Dermis blood vessel endothelial cell (primary cell): ENCODE results near the gene INO80E. TPM values are rescaled to one million over a fixed set of nuclear protein-coding genes. Genes with fewer than 3 reads are reported as not detected.
A peak's percentile ranks its signal among the peaks of the same experiment; 100 is the strongest.
"Not testable (repeated sequence)": the region's sequence is repeated elsewhere in the genome, so short reads cannot be mapped to it uniquely, and the experiment has no call there.

Source experiments
- DNase-seq: peaks from one replicate; pipeline ENCODE4 v3.0.0; 2010
- total RNA-seq: library from RNA; depleted of rRNA; stranded (reverse); fragments of >200 nt; gene quantifications from 2 replicates; pipeline ENCODE4 v1.2.3, GENCODE V29; 2014

Gene INO80E
- total RNA-seq, 1 donor from 2014 or later: 21.4 TPM

GRCh38 chr16:30032083-30032819 is 36.2 kb downstream of the INO80E start:
- peak; percentile 81 for DNase-seq

DNA sequence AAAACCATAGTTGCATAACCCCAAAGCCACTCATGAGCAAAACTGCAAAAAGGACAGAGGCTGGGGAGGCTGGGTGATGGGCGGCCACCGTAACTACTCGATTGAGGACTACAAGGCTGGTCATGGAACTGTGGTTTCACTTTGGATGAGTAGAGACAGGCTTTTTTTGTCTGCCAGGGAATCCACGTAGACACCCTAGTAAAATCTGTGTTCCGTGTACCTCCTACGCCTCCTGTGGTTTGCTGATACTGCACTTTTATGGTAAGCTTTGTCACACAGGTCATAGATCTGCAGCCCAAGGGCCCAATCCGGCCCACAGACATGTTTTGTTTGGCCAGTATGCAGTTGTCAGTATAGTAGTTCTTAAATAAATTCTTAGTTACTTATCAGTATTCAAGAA is 37.2 kb downstream of the INO80E start:
- DNase-seq: no peak

GRCh38 chr16:30040221-30040620 is 44.2 kb downstream of the INO80E start:
- no peak for DNase-seq

GRCh38 chr16:30040690-30041089 is 44.6 kb downstream of the INO80E start:
- DNase-seq: not testable (repeated sequence)

DNA sequence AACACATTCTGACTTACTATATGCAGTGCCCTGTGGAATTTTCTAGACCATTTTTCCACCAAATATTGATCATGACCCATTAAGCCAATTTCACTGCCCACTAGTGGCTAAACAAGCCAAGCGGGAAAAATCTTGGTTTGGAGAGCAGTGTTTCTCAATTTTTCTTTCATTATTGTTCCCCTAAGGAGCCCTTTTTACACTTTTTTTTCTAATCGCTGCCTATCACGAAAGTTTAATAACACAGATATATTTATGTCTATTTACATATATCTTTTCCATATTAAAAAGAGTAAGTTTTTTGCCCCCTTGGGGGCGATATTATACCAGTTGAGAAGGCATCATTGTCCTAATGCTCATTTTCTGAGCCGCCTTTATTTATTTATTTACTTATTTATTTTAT is 45.8 kb downstream of the INO80E start:
- peak; percentile 68 for DNase-seq

DNA sequence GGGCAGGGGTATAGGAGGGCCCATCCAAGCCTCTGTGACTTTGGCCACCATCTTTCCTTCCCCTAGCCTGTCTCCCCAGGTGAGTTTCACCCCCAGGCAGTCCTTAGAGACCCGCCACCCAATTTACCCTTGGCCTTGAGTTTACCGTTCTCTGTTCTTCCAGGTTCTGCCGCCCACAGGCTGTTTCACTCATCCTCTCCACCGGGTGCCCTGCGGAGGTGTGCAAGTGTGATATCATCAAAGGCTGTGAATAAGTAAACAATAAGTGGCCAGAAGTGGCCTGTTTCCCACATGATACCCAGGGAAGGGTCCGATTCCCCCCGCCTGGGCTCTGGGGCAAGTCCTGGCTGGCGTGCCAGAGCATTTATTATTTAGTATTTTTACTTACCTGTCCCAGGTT is 50.1 kb downstream of the INO80E start:
- no peak for DNase-seq

DNA sequence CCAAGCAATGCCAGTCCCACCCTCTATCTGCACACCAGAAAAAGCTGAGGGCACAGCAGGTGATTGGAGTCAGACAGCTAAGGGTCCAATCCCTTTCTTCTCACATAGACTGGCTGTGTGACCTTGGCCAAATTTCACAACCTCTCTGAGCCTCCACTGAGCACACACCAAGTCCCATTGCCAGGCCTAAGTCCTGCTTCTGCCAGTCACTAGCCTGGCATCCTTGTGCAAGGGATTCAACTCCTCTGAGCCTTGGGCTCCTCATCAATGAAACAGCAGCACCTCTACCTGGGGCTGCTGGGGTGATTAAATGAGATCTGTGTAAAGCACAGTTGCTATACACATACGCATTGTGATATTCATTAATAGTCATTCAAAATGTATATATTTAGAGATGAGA is 50.5 kb downstream of the INO80E start:
- no peak for DNase-seq

DNA sequence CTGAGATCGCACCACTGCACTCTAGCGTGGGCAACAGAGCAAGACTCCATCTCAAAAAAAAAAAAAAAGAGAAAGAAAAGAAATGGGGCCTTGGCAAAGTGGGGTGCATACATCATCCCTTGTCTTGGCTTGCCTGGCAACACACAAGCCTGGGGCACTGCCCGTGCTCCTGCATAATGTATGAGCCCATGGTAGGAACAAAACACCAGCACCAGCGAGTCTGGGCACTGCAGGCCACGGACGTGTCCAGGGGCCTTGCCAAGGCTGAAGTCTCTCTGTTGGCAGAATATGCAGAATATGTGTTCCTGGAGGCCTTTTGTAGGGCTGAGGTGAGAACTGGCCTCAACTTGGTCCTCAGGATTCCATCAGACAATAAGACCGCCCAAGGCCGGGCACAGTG is 53.8 kb downstream of the INO80E start:
- DNase-seq: no peak

DNA sequence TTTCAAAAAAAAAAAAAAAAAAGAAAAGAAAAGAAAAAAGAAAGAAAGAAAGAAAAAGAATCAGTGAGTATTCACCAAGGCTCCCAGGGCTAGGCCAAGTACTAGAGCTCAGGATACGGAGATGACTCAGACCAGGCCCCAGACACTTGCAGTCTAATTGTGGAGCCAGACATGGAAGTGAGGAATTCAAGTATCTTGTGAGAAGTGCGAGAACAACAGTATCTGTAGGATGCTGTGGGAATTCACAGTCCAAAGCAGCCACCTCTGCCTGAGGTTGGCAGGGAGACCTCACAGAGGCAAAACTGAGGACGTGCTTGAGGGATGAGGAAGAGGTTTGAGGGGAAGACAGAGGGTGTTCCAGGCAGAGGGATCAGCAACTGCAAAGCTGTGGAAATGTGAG is 55.5 kb downstream of the INO80E start:
- peak; percentile 85 for DNase-seq

DNA sequence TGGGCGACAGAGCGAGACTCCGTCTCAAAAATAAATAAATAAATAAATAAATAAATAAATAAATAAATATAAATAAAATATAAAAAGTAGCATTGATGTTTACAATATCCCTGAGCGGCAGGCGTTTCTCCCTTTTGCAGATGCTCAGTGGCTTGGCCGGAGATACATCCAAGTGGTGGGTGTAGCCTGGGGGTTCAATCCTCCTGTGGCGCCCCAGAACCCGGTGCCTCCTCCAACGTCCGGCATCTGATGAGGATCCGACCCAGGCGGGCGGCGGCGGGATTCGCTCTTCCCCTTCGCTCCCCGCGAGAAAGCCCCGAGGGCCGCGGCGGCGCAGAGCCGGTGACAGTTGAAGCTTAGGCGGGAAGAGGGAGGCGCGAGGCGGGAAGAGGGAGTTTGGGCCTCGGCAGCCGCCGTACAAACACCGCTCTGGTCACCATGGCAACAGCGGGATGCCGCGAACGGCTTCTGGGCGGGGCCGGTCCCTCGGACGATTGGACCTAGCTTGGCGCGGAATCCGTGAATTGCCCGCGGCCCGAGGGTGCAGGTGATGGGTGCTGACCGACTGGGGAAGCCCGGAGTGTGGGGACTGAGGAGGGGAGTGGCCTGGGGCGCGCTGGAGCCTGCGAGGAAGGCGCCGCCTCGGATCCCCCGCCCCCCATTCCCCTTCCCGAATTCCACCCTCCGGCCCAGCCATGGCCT is 56.8 kb downstream of the INO80E start:
- peak; percentile 95 for DNase-seq

DNA sequence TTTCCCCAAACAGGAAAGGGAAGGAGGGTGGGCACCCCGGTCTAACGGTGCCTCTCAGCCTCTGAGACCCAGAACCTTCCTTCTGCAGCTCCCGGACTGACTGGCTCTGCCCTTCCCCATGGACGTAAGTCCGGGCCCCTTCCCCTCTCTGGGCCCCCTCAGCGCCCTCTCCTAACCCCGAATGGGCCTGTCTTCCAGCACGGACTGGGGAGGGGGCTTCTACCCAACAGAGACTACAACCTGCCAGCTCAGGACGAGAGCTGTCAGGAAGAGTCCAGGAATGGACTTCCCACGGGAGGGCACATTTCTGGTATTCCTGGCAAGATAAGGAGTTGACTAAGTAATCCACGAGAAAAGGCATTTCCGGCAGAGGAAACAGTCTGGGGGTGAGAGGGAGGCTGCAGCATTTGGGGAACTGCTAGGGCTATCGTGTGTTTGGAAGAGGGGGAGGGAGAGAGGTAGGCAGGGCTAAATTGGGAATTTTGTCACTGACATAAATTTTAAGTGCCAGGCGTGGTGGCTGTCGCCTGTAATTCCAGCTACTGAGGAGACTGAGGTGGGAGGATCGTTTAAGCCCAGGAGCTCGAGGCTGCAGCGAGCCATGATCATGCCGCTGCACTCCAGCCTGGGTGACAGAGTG is 57.5 kb downstream of the INO80E start:
- DNase-seq: peak; percentile 71

DNA sequence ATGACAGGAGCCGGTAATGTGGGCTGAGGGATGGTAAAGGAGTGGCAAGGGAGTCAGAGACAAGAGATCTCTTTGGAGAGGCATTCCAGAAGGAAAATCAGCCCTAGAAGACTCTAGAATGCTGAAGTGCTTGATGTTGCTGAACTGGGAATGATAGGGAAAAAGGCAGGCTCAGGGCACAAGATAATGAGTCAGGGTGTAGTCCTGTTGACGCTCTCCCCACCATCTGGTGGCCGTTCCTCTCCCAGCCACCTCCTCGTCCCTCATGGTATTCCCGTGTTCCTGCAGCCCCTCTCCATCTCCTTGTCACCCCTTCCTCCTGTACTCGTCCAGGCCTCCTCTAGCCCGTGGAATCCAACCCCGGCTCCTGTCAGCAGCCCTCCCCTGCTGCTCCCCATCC is 58.4 kb downstream of the INO80E start:
- peak; percentile 23 for DNase-seq

- DNase-seq: peak; percentile 61
Observed at GRCh38 chr16:30054959-30055553, 59.0 kb downstream of the INO80E start.

Other genes starting within 250 kb of the INO80E start
- gene ZG16, start 218.0 kb upstream of the INO80E start, total RNA-seq: not detected in 2 replicates
- 26.7 and 76.9 TPM in 2 replicates for gene KIF22, start 205.5 kb upstream of the INO80E start, total RNA-seq
- 130 and 265 TPM in 2 replicates for gene MAZ, start 189.7 kb upstream of the INO80E start, total RNA-seq
- gene PRRT2, start 184.0 kb upstream of the INO80E start, total RNA-seq: 0.68 TPM in 1 of 2 replicates, not detected in the other
- 23.5 and 30.1 TPM in 2 replicates for gene PAGR1, start 180.1 kb upstream of the INO80E start, total RNA-seq
- 222 and 262 TPM in 2 replicates for gene MVP, start 175.8 kb upstream of the INO80E start, total RNA-seq
- 107 and 117 TPM in 2 replicates for gene CDIPT, start 133.0 kb upstream of the INO80E start, total RNA-seq
- 0.68 and 2.2 TPM in 2 replicates for gene SEZ6L2, start 96.7 kb upstream of the INO80E start, total RNA-seq
- gene ASPHD1, start 95.8 kb upstream of the INO80E start, total RNA-seq: 0.47 TPM in 1 of 2 replicates, not detected in the other
- gene KCTD13, start 70.0 kb upstream of the INO80E start, total RNA-seq: 7.7 and 15.7 TPM in 2 replicates
- 61.6 and 125 TPM in 2 replicates for gene TMEM219, start 34.2 kb upstream of the INO80E start, total RNA-seq
- gene TAOK2, start 22.4 kb upstream of the INO80E start, total RNA-seq: 159 and 160 TPM in 2 replicates
- 6.3 and 9.3 TPM in 2 replicates for gene HIRIP3, start 624 bp upstream of the INO80E start, total RNA-seq
- gene DOC2A, start 14.8 kb downstream of the INO80E start, total RNA-seq: 0.47 and 2.0 TPM in 2 replicates
- gene C16orf92, start 27.0 kb downstream of the INO80E start, total RNA-seq: not detected in 2 replicates
- 0.47 TPM in 1 of 2 replicates, not detected in the other for gene TLCD3B, start 35.0 kb downstream of the INO80E start, total RNA-seq
- 286 and 586 TPM in 2 replicates for gene ALDOA, start 69.5 kb downstream of the INO80E start, total RNA-seq
- gene PPP4C, start 79.8 kb downstream of the INO80E start, total RNA-seq: 220 and 256 TPM in 2 replicates
- gene TBX6, start 95.7 kb downstream of the INO80E start, total RNA-seq: 0.17 and 0.23 TPM in 2 replicates
- 25.0 and 28.2 TPM in 2 replicates for gene YPEL3, start 100.0 kb downstream of the INO80E start, total RNA-seq
- gene GDPD3, start 117.3 kb downstream of the INO80E start, total RNA-seq: 1.1 and 2.2 TPM in 2 replicates
- 38.7 and 60.6 TPM in 2 replicates for gene MAPK3, start 127.0 kb downstream of the INO80E start, total RNA-seq
- gene CORO1A, start 187.4 kb downstream of the INO80E start, total RNA-seq: 1.9 and 4.7 TPM in 2 replicates
- gene BOLA2B, start 197.4 kb downstream of the INO80E start, total RNA-seq: 57.5 and 245 TPM in 2 replicates
- gene SLX1A, start 197.6 kb downstream of the INO80E start, total RNA-seq: 44.0 and 72.8 TPM in 2 replicates
- gene SULT1A3, start 203.0 kb downstream of the INO80E start, total RNA-seq: 2.6 and 7.1 TPM in 2 replicates